Measurements from ENCODE around the gene VAV2. TPM values are rescaled to one million over a fixed set of nuclear protein-coding genes. Genes with fewer than 3 reads are reported as not detected.

The VAV2 gene
- total and polyA plus RNA-seq, 4 donors: 13.0 to 28.2 (median 16.3) TPM

DNA sequence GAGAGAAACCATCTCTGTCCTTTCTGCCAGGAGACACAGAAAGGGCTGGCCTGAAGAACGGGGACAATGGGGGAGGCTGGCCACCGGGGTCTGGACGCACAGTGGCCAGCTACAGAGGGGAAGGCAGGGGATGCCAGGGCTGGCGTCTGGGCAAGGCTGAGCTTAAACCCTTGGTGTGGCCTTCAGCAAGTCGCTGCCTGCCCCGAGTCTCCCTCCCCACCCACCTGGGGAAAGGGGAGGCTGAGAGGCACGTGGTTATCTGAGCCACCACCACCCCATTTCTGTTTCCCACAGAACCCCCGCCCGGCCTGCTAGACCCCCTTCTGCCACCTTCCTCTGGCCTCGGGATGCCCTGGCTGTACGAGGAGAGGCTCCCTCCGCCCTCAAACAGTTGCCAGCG, 115.3 kb downstream of the VAV2 start:
- Histone ChIP-seq H3K9ac (ENCODE audit: insufficient read depth in 1 of 2, low read length in 2 of 2) (no peak overlapping the region), H3K27me3 (ENCODE audit: control insufficient read depth in 3 of 3, insufficient read depth in 3 of 3, low read length in 2 of 3) (no peaks in the 10 kb centered on the region), H3K4me1 (ENCODE audit: control insufficient read depth in 5 of 5, insufficient read depth in 5 of 5, low read length in 5 of 5) (peaks cover 0 to 14% (median 7%) of the 10 kb centered on the region in 5 donors), H3K27ac (ENCODE audit: low read depth in 1 of 2, low read length in 1 of 2) (no peak overlapping the region), H3K4me3 (no peak overlapping the region), H3K36me3 (ENCODE audit: control insufficient read depth in 4 of 4, insufficient read depth in 4 of 4, low read length in 4 of 4) (no peaks in the 10 kb centered on the region), H3K9me3 (ENCODE audit: control insufficient read depth in 4 of 4, insufficient read depth in 3 of 4, low read length in 3 of 4) (no peaks in the 10 kb centered on the region)
- TF ChIP-seq, protein P1, sequence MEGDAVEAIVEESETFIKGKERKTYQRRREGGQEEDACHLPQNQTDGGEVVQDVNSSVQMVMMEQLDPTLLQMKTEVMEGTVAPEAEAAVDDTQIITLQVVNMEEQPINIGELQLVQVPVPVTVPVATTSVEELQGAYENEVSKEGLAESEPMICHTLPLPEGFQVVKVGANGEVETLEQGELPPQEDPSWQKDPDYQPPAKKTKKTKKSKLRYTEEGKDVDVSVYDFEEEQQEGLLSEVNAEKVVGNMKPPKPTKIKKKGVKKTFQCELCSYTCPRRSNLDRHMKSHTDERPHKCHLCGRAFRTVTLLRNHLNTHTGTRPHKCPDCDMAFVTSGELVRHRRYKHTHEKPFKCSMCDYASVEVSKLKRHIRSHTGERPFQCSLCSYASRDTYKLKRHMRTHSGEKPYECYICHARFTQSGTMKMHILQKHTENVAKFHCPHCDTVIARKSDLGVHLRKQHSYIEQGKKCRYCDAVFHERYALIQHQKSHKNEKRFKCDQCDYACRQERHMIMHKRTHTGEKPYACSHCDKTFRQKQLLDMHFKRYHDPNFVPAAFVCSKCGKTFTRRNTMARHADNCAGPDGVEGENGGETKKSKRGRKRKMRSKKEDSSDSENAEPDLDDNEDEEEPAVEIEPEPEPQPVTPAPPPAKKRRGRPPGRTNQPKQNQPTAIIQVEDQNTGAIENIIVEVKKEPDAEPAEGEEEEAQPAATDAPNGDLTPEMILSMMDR (IDR thresholded peaks at IDR 0.05; ENCODE audit: control extremely low read depth, extremely low read depth): no peak
- no peak for ATAC-seq (ENCODE audit: insufficient read depth, low FRiP score)
- 91 to 93% methylated on average over 13 of the region's 13 CpGs for WGBS, 2 donors
- no peak for DNase-seq

DNA sequence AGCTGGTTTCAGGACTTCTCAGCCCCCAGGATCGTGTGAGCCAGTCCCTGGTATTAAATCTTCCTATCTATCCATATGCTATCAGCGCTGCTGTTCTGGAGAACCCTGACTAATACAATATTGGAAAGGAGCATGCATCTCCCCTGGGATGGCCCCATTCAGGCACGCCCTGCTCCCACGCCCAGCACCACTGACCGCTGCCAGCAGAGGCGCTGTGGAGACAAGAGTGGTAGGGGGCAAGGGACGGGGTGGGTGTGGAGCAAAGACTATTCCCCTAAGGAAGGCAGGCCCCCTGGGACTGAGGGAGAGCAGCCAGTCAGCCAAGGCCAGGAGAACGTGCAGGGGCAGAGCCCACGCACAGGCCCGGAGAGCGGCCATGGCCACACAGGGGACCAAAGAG, 116.0 kb downstream of the VAV2 start:
- H3K4me1 ChIP-seq (ENCODE audit: control insufficient read depth in 5 of 5, insufficient read depth in 5 of 5, low read length in 5 of 5): peaks cover 0 to 11% (median 7%) of the 10 kb centered on the region in 5 donors
- no peaks in the 10 kb centered on the region for H3K36me3 ChIP-seq (ENCODE audit: control insufficient read depth in 4 of 4, insufficient read depth in 4 of 4, low read length in 4 of 4)
- H3K9me3 ChIP-seq (ENCODE audit: control insufficient read depth in 4 of 4, insufficient read depth in 3 of 4, low read length in 3 of 4): no peaks in the 10 kb centered on the region
- TF ChIP-seq, protein P1 (IDR thresholded peaks at IDR 0.05; ENCODE audit: control extremely low read depth, extremely low read depth): no peak
- WGBS, 2 donors: 94 to 96% methylated on average over 11 of the region's 11 CpGs
- H3K27me3 ChIP-seq (ENCODE audit: control insufficient read depth in 3 of 3, insufficient read depth in 3 of 3, low read length in 2 of 3): no peaks in the 10 kb centered on the region
- no peak overlapping the region for H3K4me3 ChIP-seq
- H3K27ac ChIP-seq (ENCODE audit: low read depth in 1 of 2, low read length in 1 of 2): no peak overlapping the region
- DNase-seq (no peak), ATAC-seq (ENCODE audit: insufficient read depth, low FRiP score) (no peak)
- H3K9ac ChIP-seq (ENCODE audit: insufficient read depth in 1 of 2, low read length in 2 of 2): no peak overlapping the region

DNA sequence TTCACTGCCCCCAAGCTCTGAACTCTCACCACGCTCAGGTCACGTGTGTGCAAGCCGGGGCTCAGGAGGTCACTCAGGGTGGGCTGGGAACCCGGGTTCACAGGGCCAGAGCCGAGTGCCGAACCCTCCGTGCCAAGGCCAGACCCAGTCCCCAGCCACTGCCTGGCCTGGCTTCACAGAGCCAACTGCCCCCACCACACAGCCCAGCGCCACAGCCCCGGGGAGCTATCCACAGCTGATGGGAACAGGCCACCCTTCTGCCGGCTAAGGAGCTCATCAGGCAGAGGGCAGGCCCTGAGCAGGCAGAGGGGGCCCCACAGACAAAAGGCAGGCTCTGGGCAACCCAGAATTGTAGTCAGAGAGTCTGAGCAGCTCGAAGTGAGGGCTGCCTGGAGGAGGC, 117.0 kb downstream of the VAV2 start:
- ATAC-seq (ENCODE audit: insufficient read depth, low FRiP score) (no peak), DNase-seq (no peak)
- Histone ChIP-seq H3K4me1 (ENCODE audit: control insufficient read depth in 5 of 5, insufficient read depth in 5 of 5, low read length in 5 of 5) (peaks cover 0 to 13% (median 6%) of the 10 kb centered on the region in 5 donors), H3K36me3 (ENCODE audit: control insufficient read depth in 4 of 4, insufficient read depth in 4 of 4, low read length in 4 of 4) (no peaks in the 10 kb centered on the region), H3K9me3 (ENCODE audit: control insufficient read depth in 4 of 4, insufficient read depth in 3 of 4, low read length in 3 of 4) (no peaks in the 10 kb centered on the region), H3K27ac (ENCODE audit: low read depth in 1 of 2, low read length in 1 of 2) (no peak overlapping the region), H3K27me3 (ENCODE audit: control insufficient read depth in 3 of 3, insufficient read depth in 3 of 3, low read length in 2 of 3) (no peaks in the 10 kb centered on the region), H3K4me3 (no peak overlapping the region), H3K9ac (ENCODE audit: insufficient read depth in 1 of 2, low read length in 2 of 2) (no peak overlapping the region)
- TF ChIP-seq, protein P1 (IDR thresholded peaks at IDR 0.05; ENCODE audit: control extremely low read depth, extremely low read depth): no peak
- 91% methylated on average over 11 of the region's 11 CpGs for WGBS, 2 donors

DNA sequence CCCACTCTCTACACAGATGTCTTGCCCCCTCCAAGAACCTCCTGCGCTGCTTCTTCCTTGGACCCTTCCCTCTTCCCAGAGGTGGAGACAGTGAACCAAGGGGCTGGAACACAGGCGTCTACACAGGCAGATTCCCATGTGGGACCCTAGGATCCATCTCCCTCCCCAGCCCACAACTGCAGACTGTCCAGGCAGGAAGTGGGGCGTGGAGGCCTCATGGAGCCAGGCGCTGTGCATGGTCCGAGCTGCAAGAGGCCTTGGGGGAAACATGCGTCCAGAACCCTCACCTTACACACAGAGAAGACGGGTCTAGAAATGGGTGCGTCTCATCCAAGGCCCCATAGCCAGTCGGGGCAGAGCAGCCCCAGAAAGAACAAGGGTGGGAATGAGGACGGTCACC, 117.5 kb downstream of the VAV2 start:
- Histone ChIP-seq H3K9ac (ENCODE audit: insufficient read depth in 1 of 2, low read length in 2 of 2) (no peak overlapping the region), H3K4me3 (no peak overlapping the region), H3K27me3 (ENCODE audit: control insufficient read depth in 3 of 3, insufficient read depth in 3 of 3, low read length in 2 of 3) (no peaks in the 10 kb centered on the region), H3K27ac (ENCODE audit: low read depth in 1 of 2, low read length in 1 of 2) (no peak overlapping the region), H3K9me3 (ENCODE audit: control insufficient read depth in 4 of 4, insufficient read depth in 3 of 4, low read length in 3 of 4) (no peaks in the 10 kb centered on the region), H3K4me1 (ENCODE audit: control insufficient read depth in 5 of 5, insufficient read depth in 5 of 5, low read length in 5 of 5) (peaks cover 0 to 18% (median 6%) of the 10 kb centered on the region in 5 donors), H3K36me3 (ENCODE audit: control insufficient read depth in 4 of 4, insufficient read depth in 4 of 4, low read length in 4 of 4) (no peaks in the 10 kb centered on the region)
- TF ChIP-seq, protein P1 (IDR thresholded peaks at IDR 0.05; ENCODE audit: control extremely low read depth, extremely low read depth): no peak
- 90 to 95% methylated on average over 10 of the region's 10 CpGs for WGBS, 2 donors
- ATAC-seq (ENCODE audit: insufficient read depth, low FRiP score) (no peak), DNase-seq (no peak)
